OCI-M1 (cell line): ENCODE data around the gene NDE1.
"Not testable (repeated sequence)": the region's sequence is repeated elsewhere in the genome, so short reads cannot be mapped to it uniquely, and the experiment has no call there.

ENCODE experiments used
- DNase-seq: peaks from one replicate; lab custom pipeline; 2025; lab: John Stamatoyannopoulos, UW

Gene NDE1

GRCh38 chr16:15652293-15653001 lies 2.4 kb downstream of the NDE1 start:
- no peak for DNase-seq

DNA sequence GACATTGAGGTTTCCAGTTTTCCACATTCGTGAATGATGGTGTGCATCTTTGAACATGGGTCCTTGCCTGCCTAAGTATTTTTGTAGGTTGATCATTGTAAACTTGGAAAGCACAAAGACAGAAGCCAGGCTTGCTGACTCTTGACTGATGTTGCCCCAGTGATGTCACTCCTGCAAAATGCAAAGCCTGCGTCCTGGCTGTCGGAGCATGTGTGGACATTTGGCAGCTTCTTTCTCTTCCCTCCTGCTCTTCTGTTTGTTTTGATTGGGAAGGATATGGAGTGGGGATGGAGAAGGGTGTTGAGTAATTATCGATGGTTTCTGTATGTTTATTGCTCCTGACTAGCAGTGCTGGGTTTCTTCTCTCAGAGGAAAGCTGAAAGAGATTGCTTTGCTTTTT lies 3.2 kb downstream of the NDE1 start:
- DNase-seq = no peak

DNA sequence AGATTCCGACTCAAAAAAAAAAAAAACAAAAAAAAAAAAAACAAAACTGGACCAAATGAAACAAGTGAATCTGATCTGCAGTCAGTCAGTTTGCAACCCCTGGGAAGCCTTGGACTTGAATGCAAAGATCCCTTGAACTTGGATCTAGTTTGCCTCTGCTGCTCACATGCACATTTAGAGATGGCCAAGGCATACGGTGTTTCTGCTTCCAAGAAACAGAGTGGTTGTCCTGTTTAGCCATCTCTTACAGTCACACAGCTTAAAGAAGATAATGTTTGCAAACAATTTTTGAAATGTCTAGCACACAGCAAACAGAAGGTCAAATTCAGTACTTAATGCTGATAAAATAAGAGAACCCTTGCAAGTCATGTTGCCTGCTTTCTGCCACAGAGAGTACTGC lies 4.5 kb downstream of the NDE1 start:
- no peak for DNase-seq

DNA sequence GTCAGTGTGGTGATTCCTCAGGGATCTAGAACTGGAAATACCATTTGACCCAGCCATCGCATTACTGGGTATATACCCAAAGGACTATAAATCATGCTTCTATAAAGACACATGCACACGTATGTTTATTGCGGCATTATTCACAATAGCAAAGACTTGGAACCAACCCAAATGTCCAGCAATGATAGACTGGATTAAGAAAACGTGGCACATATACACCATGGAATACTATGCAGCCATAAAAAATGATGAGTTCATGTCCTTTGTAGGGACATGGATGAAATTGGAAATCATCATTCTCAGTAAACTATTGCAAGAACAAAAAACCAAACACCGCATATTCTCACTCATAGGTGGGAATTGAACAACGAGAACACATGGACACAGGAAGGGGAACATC lies 5.5 kb downstream of the NDE1 start:
- DNase-seq = not testable (repeated sequence)

GRCh38 chr16:15658149-15658548 lies 8.1 kb downstream of the NDE1 start:
- no peak for DNase-seq

- no peak for DNase-seq
Measured at GRCh38 chr16:15658556-15658955, 8.5 kb downstream of the NDE1 start.

GRCh38 chr16:15660203-15660601 lies 10.2 kb downstream of the NDE1 start:
- DNase-seq = no peak

DNA sequence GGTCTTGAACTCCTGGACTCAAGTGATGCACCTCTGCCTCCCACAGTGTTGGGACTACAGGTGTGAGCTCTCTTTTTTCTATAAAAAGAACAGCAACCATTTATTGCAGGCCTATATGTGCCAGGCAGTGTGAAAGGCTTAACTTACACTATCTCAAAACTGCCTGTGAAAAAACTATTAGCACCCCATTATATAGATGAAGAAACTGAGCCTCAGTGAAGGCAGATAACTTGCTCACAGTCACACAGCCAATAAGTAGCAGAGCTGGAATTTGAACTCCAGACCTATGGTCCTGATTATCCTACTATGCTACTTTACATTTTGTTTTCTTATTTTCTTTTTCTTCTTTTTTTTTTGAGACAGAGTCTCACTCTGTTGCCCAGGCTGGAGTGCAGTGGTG lies 15.1 kb downstream of the NDE1 start:
- no peak for DNase-seq

GRCh38 chr16:15667091-15667742 lies 17.2 kb downstream of the NDE1 start:
- no peak for DNase-seq

- no peak for DNase-seq
Measured at GRCh38 chr16:15671530-15672117, 21.6 kb downstream of the NDE1 start.

GRCh38 chr16:15672127-15672513 lies 22.1 kb downstream of the NDE1 start:
- not testable (repeated sequence) for DNase-seq

DNA sequence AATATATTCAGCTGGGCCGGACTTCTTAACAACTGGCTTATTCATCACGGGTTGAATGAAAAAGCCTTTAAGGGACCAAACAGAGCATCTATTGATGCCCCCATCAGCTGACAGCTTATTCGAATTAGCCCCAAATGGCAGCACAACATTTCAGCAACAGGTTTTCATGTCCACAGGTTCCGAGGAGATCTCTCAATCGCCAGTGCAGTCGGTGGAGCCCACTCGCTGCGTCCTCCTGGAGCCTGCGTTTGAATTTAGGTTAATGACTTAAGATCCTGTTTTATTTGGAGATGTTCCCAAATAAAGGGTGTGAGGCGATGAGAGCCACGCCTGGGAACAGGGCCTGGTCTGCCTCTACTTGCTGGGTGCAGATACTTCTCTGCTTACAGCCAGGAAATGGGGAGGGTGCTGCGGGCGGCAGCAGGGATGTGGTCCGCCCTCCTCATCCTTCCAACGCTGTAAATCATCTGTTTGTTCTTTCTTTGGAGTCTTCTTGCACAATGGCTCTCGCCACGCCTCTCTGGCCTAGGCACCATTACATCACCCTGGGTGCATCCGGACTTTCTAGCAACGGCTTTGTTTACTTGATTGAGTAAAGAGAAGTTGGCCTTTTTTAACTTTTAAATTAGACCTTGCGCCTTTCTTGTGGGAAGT lies 22.6 kb downstream of the NDE1 start:
- DNase-seq = no peak

DNA sequence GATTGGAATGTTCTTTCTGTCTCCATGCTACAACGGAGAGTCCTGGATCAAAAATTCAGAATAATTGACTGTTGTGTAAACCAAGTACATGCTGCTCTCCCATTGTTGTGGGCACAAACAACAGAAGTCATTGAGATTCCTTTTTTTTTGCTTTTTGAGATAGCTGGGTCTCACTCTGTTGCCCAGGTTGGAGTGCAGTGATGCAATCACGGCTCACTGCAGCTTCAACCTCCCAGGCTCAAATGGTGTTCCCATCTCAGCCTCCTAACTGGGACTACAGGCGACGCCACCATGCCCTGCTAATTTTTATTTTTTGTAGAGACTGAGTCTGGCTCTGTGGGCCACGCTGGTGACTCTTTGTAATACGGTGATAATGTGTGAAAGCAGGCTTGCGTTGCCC lies 24.5 kb downstream of the NDE1 start:
- DNase-seq = no peak

DNA sequence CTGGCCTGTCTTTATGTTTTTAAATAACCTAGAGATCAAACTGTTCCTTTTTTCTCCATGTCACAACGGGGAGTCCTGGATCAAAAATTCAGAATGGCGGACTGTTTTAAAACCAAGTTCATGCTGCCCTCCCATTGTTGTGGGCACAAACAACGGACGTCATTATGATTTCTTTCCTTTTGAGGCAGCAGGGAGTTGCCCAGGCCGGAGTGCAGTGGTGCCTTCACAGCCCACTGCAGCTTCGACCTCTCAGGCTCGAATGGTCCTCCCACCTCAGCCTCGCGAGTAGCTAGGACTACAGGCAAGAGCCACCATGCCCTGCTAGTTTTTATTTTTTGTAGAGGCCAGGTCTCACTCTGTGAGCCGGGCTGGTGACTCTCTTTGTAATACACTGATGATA lies 26.5 kb downstream of the NDE1 start:
- DNase-seq = no peak

DNA sequence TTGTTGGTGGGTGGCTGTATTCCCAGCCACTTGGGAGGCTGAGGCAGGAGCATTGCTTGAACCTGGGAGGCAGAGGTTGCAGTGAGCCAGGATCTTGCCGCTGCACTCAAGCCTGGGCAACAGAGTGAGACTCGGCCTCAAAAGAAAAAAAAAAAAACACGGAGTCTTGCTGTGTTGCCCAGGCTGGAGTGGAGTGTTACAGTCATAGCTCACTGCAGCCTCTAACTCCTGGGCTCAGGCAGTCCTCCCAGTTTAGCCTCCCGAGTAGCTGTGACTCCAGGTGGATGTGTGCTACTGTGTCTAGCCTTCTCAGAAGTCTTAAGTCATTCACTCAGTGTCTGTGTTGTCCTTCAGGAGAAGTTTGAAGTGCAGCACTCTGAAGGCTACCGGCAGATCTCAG lies 27.4 kb downstream of the NDE1 start:
- no peak for DNase-seq

DNA sequence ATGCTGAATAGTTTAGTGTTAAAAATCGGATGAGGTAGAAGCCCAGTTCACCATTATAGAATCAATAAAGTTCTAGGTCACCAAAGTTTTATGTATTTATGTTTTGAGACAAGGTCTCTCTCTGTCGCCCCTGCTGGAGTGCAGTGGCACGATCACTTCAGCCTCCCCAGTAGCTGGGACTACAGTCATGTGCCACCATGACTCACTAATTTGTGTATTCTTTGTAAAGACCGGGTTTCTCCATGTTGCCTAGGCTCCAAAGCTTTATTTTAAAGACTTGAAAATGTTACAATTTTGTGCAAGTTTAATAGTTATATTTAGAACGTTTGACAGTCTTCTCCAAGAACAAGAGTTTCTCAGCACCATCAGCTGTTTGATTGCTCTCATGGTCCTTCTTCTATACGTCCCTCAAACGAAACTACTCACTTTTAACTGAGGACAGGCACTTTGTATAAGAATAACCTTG lies 32.1 kb downstream of the NDE1 start:
- peak; percentile 89 for DNase-seq

GRCh38 chr16:15686287-15686686 lies 36.2 kb downstream of the NDE1 start:
- DNase-seq = no peak

DNA sequence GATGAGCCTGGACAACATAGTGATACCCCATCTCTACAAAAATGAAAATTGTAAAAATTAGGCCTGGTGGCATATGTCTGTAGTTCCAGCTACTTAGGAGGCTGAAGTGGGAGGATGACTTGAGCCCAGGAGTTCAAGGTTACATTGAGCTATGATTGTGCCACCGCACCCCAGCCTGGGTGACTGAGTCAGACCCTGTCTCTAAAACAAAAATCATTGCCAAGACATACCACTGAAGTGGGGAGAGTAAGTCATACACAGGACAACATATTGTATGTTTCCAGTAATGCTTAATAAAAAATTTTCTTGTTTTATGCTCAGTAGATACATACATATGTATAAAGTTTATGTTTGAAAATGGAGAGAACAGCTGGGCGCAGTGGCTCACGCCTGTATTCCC lies 39.2 kb downstream of the NDE1 start:
- DNase-seq = no peak

DNA sequence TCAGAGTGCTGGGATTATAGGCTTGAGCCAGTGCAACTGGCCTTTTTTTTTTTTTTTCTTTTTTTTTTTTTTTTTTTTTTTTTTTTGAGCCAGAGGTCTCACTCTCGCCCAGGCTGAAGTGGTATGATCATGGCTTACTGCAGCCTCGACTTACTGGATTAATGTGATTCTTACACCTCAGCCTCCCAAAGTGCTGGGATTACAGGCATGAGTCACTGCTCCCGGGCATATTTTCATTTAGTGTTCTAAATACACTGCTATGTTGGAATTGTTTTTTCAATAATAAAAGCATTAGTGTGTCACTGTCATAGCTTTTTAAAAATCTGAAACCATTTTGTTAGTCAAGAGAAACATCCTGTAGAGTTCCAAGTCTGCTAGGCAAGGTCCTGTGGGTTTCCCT lies 40.3 kb downstream of the NDE1 start:
- DNase-seq = no peak

GRCh38 chr16:15691046-15691445 lies 41.0 kb downstream of the NDE1 start:
- no peak for DNase-seq

DNA sequence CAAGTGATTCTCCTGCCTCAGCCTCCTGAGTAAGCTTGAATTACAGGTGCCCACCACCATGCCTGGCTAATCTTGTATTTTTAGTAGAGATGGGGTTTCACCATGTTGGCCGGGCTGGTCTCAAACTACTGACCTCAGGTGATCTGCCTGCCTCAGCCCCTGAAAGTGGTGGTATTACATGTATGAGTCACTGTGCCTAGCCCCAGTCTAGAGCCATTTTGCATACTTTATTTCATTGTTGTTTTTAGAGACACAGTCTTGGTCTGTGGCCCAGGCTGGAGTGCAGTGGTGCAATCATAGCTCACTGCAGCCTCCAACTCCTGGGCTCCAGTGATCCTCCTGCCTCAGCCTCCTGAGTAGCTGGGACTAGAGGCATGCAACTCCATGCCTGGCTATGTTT lies 42.5 kb downstream of the NDE1 start:
- not testable (repeated sequence) for DNase-seq

DNA sequence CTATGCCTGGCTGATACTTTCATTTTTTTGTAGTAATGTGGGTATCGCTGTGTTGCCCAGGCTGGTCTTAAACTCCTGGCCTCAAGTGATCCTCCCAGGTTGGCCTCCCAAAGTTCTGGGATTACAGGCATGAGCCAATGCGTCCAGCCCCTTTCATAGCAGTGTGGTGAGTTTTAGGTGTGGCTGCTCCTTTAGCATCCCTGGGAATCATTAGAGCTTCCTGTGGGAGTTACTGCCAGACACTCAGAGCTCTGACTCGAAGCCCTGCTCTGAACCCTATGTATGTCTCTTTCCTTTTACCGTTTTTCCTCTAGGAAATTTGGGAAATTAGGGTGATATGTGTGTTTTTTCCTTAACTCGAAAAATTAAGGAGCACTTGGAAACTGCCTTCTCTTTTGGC lies 44.5 kb downstream of the NDE1 start:
- no peak for DNase-seq

- DNase-seq = no peak
Measured at GRCh38 chr16:15699819-15700218, 49.8 kb downstream of the NDE1 start.
